Measurements from ENCODE around the gene GDPD5. TPM values are rescaled to one million over a fixed set of nuclear protein-coding genes. Genes with fewer than 3 reads are reported as not detected.

Gene GDPD5
- total and polyA plus RNA-seq, 10 of the 15 experiments (the other 5 are each of a cell fraction or from before 2014, with no cell fraction given): 0.10 to 30.0 (median 6.7) TPM

DNA sequence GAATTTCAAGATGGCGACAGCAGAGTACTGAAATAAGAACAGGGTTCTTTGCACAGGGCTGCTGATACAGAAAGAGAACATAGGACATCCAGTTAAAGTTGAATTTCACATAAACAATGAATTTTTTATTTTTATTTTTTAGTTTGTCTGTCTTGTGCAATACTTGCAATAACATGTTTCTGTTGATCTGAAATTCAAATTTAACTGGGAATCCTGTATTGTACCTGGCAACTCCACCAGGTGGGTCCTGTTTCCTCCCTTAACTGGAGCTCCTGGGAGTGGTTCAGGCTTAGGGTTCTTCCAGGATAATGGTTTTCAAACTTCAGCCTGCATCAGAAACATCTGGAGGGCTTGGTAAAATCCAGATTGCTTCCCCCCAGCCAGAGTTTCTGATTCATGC is 21.4 kb upstream of the GDPD5 start:
- no peaks in the 10 kb centered on the region for H3K36me3 ChIP-seq (ENCODE audit: control insufficient read depth in 2 of 2, insufficient read depth in 2 of 2, low read length in 1 of 2)
- H2AFZ ChIP-seq (ENCODE audit: control insufficient read depth, low read depth, low read length): no peak overlapping the region
- CTCF ChIA-PET: interaction anchor here (0.7 to 1.7 kb wide), 11 partner anchors 9 to 226 kb away, joined by 3 to 5 read pairs (median 3); no protein-coding TSS in a partner anchor
- no peaks in the 10 kb centered on the region for H3K9me3 ChIP-seq (replicated peaks; ENCODE audit: control insufficient read depth, insufficient read depth, low read length)
- intact Hi-C loops (cut with micrococcal nuclease; ENCODE audit: unreplicated experiment): loop anchor here (5.0 kb wide), 1 partner anchor 160 kb away; no protein-coding TSS in a partner anchor
- SMC1A ChIA-PET (ENCODE audit: uncharacterized antibody, unreplicated experiment): interaction anchor here (0.6 kb wide), 1 partner anchor 271 kb away, joined by 3 read pairs; no protein-coding TSS in a partner anchor
- H3K9ac ChIP-seq (ENCODE audit: control insufficient read depth, insufficient read depth, low read length): no peak overlapping the region
- no peak overlapping the region for H3K4me2 ChIP-seq (ENCODE audit: control insufficient read depth, insufficient read depth)
- RAD21 ChIA-PET (ENCODE audit: unreplicated experiment): no interaction called here
- 72% methylated on average over 1 of the region's 1 CpG for WGBS (ENCODE audit: insufficient coverage, insufficient replicate concordance, low lambda C conversion rate, missing lambda C conversion rate)
- no peak for ATAC-seq
- in situ Hi-C loops (cut with MboI): no loop called here
- no peaks in the 10 kb centered on the region for H3K4me1 ChIP-seq (ENCODE audit: control insufficient read depth, insufficient read depth, low read length)
- H4K20me1 ChIP-seq (ENCODE audit: control insufficient read depth, insufficient read depth): no peaks in the 10 kb centered on the region
- no peak overlapping the region for H3K4me3 ChIP-seq
- DNase-seq (ENCODE audit: low read depth, low spot score): no peak
- no peaks in the 10 kb centered on the region; a peak in 1 of 4 replicates for H3K27me3 ChIP-seq (replicated peaks in 1 of 2; ENCODE audit: control insufficient read depth in 2 of 2, insufficient read depth in 2 of 2, low read length in 1 of 2)
- BruUV-seq (replicated peaks): no TSS peak
- no peak overlapping the region for H3K27ac ChIP-seq (ENCODE audit: control insufficient read depth, insufficient read depth)
- no peak for FAIRE-seq
- H3K79me2 ChIP-seq (ENCODE audit: control insufficient read depth, insufficient read depth, low read length): no peaks in the 10 kb centered on the region
- TF ChIP-seq, protein P1, sequence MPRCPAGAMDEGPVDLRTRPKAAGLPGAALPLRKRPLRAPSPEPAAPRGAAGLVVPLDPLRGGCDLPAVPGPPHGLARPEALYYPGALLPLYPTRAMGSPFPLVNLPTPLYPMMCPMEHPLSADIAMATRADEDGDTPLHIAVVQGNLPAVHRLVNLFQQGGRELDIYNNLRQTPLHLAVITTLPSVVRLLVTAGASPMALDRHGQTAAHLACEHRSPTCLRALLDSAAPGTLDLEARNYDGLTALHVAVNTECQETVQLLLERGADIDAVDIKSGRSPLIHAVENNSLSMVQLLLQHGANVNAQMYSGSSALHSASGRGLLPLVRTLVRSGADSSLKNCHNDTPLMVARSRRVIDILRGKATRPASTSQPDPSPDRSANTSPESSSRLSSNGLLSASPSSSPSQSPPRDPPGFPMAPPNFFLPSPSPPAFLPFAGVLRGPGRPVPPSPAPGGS (IDR thresholded peaks at IDR 0.05; ENCODE audit: borderline replicate concordance, insufficient read depth, low read depth, low read length, poor library complexity, severe bottlenecking): no peak
- TF ChIP-seq, protein P2, sequence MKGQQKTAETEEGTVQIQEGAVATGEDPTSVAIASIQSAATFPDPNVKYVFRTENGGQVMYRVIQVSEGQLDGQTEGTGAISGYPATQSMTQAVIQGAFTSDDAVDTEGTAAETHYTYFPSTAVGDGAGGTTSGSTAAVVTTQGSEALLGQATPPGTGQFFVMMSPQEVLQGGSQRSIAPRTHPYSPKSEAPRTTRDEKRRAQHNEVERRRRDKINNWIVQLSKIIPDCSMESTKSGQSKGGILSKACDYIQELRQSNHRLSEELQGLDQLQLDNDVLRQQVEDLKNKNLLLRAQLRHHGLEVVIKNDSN (IDR thresholded peaks at IDR 0.05; ENCODE audit: borderline replicate concordance, extremely low read length, insufficient read depth, low read depth, low read length): no peak
- TF ChIP-seq SMC3 (IDR thresholded peaks at IDR 0.05; ENCODE audit: borderline replicate concordance, low read length): no peak
- no peak for TF ChIP-seq TCF3 (IDR thresholded peaks at IDR 0.05; ENCODE audit: borderline replicate concordance, insufficient read depth, low read depth, low read length)
- TF ChIP-seq ZNF217 (IDR thresholded peaks at IDR 0.05): no peak
- no peak for TF ChIP-seq NFYA (IDR thresholded peaks at IDR 0.05; ENCODE audit: borderline replicate concordance, low read depth, low read length)
- TF ChIP-seq, protein P3, sequence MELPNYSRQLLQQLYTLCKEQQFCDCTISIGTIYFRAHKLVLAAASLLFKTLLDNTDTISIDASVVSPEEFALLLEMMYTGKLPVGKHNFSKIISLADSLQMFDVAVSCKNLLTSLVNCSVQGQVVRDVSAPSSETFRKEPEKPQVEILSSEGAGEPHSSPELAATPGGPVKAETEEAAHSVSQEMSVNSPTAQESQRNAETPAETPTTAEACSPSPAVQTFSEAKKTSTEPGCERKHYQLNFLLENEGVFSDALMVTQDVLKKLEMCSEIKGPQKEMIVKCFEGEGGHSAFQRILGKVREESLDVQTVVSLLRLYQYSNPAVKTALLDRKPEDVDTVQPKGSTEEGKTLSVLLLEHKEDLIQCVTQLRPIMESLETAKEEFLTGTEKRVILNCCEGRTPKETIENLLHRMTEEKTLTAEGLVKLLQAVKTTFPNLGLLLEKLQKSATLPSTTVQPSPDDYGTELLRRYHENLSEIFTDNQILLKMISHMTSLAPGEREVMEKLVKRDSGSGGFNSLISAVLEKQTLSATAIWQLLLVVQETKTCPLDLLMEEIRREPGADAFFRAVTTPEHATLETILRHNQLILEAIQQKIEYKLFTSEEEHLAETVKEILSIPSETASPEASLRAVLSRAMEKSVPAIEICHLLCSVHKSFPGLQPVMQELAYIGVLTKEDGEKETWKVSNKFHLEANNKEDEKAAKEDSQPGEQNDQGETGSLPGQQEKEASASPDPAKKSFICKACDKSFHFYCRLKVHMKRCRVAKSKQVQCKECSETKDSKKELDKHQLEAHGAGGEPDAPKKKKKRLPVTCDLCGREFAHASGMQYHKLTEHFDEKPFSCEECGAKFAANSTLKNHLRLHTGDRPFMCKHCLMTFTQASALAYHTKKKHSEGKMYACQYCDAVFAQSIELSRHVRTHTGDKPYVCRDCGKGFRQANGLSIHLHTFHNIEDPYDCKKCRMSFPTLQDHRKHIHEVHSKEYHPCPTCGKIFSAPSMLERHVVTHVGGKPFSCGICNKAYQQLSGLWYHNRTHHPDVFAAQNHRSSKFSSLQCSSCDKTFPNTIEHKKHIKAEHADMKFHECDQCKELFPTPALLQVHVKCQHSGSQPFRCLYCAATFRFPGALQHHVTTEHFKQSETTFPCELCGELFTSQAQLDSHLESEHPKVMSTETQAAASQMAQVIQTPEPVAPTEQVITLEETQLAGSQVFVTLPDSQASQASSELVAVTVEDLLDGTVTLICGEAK (IDR thresholded peaks at IDR 0.05; ENCODE audit: borderline replicate concordance): no peak
- TF ChIP-seq SUZ12 (IDR thresholded peaks at IDR 0.05; ENCODE audit: unreplicated experiment): no peak
- TF ChIP-seq ZNF24 (IDR thresholded peaks at IDR 0.05): no peak
- TF ChIP-seq RCOR1 (conservative IDR thresholded peaks at IDR 0.05; ENCODE audit: low read depth, low read length): no peak
- POLR2A ChIA-PET: no interaction called here
